HepG2 (cell line): Measurements from ENCODE around the gene CHD2. TPM values are rescaled to one million over a fixed set of nuclear protein-coding genes. Genes with fewer than 3 reads are reported as not detected.
A peak's percentile ranks its signal among the peaks of the same experiment; 100 is the strongest.

Experiments
- BHLHE40 ChIP-seq: IDR thresholded peaks from 2 replicates; pipeline ENCODE4 v1.6.1; 2011; ENCODE audit warnings: low read length, improper control_type of control experiment
- ERF ChIP-seq: IDR thresholded peaks from 2 replicates; pipeline ENCODE4 v1.6.1; 2018; ENCODE audit warnings: missing biosample characterization, missing genetic modification reagents
- FOXM1 ChIP-seq: sonication (generic); formaldehyde crosslinking; IDR thresholded peaks from 2 replicates; pipeline ENCODE4 v1.5.0; 2020; ENCODE audit warnings: missing genetic modification reagents
- GPN1 ChIP-seq: sonication (generic); formaldehyde crosslinking; IDR thresholded peaks from 2 replicates; pipeline ENCODE4 v1.5.1; 2020; ENCODE audit warnings: missing genetic modification reagents, borderline replicate concordance
- HNRNPK ChIP-seq: fragments of 200-400 bp; formaldehyde crosslinking; IDR thresholded peaks from 2 replicates; pipeline ENCODE4 v1.6.1; 2018; ENCODE audit warnings: low read length, low read depth, moderate library complexity, mild to moderate bottlenecking; ENCODE audit not compliant: poor library complexity, severe bottlenecking
- HOXA5 ChIP-seq: sonication (generic); formaldehyde crosslinking; IDR thresholded peaks from 2 replicates; pipeline ENCODE4 v1.4.0; 2020; ENCODE audit warnings: missing genetic modification reagents
- MAFG ChIP-seq: sonication (generic); formaldehyde crosslinking; IDR thresholded peaks from 2 replicates; pipeline ENCODE4 v1.5.1; 2020; ENCODE audit warnings: mild to moderate bottlenecking, missing genetic modification reagents
- MYPOP ChIP-seq: sonication (generic); formaldehyde crosslinking; IDR thresholded peaks from 2 replicates; pipeline ENCODE4 v1.8.1; 2023; ENCODE audit warnings: mild to moderate bottlenecking, moderate library complexity, missing genetic modification reagents
- NR3C1 ChIP-seq: sonication (generic); formaldehyde crosslinking; IDR thresholded peaks from 2 replicates; pipeline ENCODE4 v1.4.0; 2020; ENCODE audit warnings: missing genetic modification reagents
- PAX8 ChIP-seq: sonication (generic); formaldehyde crosslinking; IDR thresholded peaks from 2 replicates; pipeline ENCODE4 v1.8.0; 2022; ENCODE audit warnings: mild to moderate bottlenecking, missing genetic modification reagents, borderline replicate concordance
- PLSCR1 ChIP-seq: sonication (generic); formaldehyde crosslinking; IDR thresholded peaks from 2 replicates; pipeline ENCODE4 v1.5.0; 2020; ENCODE audit warnings: missing genetic modification reagents, mild to moderate bottlenecking, borderline replicate concordance
- PREB ChIP-seq: sonication (generic); formaldehyde crosslinking; IDR thresholded peaks from 2 replicates; pipeline ENCODE4 v1.4.0; 2020; ENCODE audit warnings: missing genetic modification reagents
- PTBP1 ChIP-seq: fragments of 200-400 bp; formaldehyde crosslinking; IDR thresholded peaks from 2 replicates; pipeline ENCODE4 v1.6.1; 2018; ENCODE audit warnings: low read length, low read depth; ENCODE audit not compliant: poor library complexity, severe bottlenecking
- SP140L ChIP-seq: sonication (generic); formaldehyde crosslinking; IDR thresholded peaks from 2 replicates; pipeline ENCODE4 v1.4.0; 2020; ENCODE audit warnings: missing genetic modification reagents, borderline replicate concordance
- SP4 ChIP-seq: sonication (generic); formaldehyde crosslinking; IDR thresholded peaks from 2 replicates; pipeline ENCODE4 v1.8.1; 2023; ENCODE audit warnings: mild to moderate bottlenecking, missing genetic modification reagents
- THAP11 ChIP-seq: IDR thresholded peaks from 2 replicates; pipeline ENCODE4 v1.6.1; 2016; ENCODE audit warnings: missing biosample characterization, missing genetic modification reagents
- ZNF251 ChIP-seq: sonication (generic); formaldehyde crosslinking; IDR thresholded peaks from 2 replicates; pipeline ENCODE4 v1.9.0; 2021; ENCODE audit warnings: mild to moderate bottlenecking, missing genetic modification reagents
- ZNF280D ChIP-seq: sonication (generic); formaldehyde crosslinking; IDR thresholded peaks from 2 replicates; pipeline ENCODE4 v1.5.1; 2020; ENCODE audit warnings: mild to moderate bottlenecking, missing genetic modification reagents
- ZNF331 ChIP-seq: sonication (generic); formaldehyde crosslinking; IDR thresholded peaks from 2 replicates; pipeline ENCODE4 v1.4.0; 2020; ENCODE audit warnings: missing genetic modification reagents
- ZNF367 ChIP-seq: sonication (generic); formaldehyde crosslinking; IDR thresholded peaks from 2 replicates; pipeline ENCODE4 v1.4.0; 2020; ENCODE audit warnings: missing genetic modification reagents, borderline replicate concordance
- ZNF720 ChIP-seq: sonication (generic); formaldehyde crosslinking; IDR thresholded peaks from 2 replicates; pipeline ENCODE4 v1.4.0; 2020; ENCODE audit warnings: missing genetic modification reagents
- ZSCAN22 ChIP-seq: sonication (generic); formaldehyde crosslinking; IDR thresholded peaks from 2 replicates; pipeline ENCODE4 v1.4.0; 2020; ENCODE audit warnings: mild to moderate bottlenecking, missing genetic modification reagents
- polyA plus RNA-seq, 8 experiments: library from polyadenylated mRNA; depleted of rRNA in 3 of 8; stranded (reverse) in 7 of 8; unstranded in 1 of 8; fragments of >200 nt; fragmentation: Illumina TruSeq in 4 of 8; extraction: Trizol in 4 of 8; gene quantifications; 2 replicates each; pipeline versions ENCODE4 v1.2.1 to v1.2.3, GENCODE V29; 2011 to 2016; ENCODE audit warnings: low read depth in 4 of 8, missing spikeins in 1 of 8, mixed read lengths in 1 of 8; ENCODE audit not compliant: insufficient read depth in 1 of 8
- total RNA-seq, 5 experiments: library from RNA; depleted of rRNA; stranded (reverse); fragments of >200 nt; fragmentation: Illumina TruSeq; extraction: Trizol; gene quantifications; 2 replicates each; pipeline ENCODE4 v1.2.3, GENCODE V29; 2016; ENCODE audit warnings: low read depth in 1 of 5

Gene CHD2
- total and polyA plus RNA-seq, 2 of the 13 experiments (the other 11 are each of a cell fraction or from before 2014, with no cell fraction given), result 54.0 to 54.1 TPM

- TF ChIP-seq PLSCR1 (CRISPR knock-in tag) (no peak), ZNF367 (CRISPR knock-in tag) (0 out of 2 replicates have a peak, but pooled peaks have one; percentile 54), ZSCAN22 (CRISPR knock-in tag) (no peak), THAP11 (peak; percentile 88), PTBP1 (peak; percentile 49), SP140L (CRISPR knock-in tag) (no peak; the same call in 1 of the 2 replicates), PAX8 (CRISPR knock-in tag) (no peak), HOXA5 (peak; percentile 52; the same call in 1 of the 2 replicates), NR3C1 (CRISPR knock-in tag) (no peak), ZNF720 (CRISPR knock-in tag) (no peak), ZNF251 (CRISPR knock-in tag) (no peak), FOXM1 (CRISPR knock-in tag) (no peak), ERF (CRISPR knock-in tag) (peak; percentile 94), MAFG (CRISPR knock-in tag) (no peak), MYPOP (CRISPR knock-in tag) (peak; percentile 74; the same call in 1 of the 2 replicates), GPN1 (CRISPR knock-in tag) (no peak), PREB (CRISPR knock-in tag) (no peak), HNRNPK (no peak), BHLHE40 (peak; percentile 68; the same call in 1 of the 2 replicates), SP4 (CRISPR knock-in tag) (peak; percentile 83; the same call in 1 of the 2 replicates), ZNF280D (CRISPR knock-in tag) (peak; percentile 73), ZNF331 (CRISPR knock-in tag) (peak; percentile 80; the same call in 1 of the 2 replicates)
Observed at GRCh38 chr15:92903966-92904721, 4.0 kb downstream of the CHD2 start (continued).
